Lower leg skin (tissue), 3 donors: ENCODE results near the gene RFC2.

ENCODE experiments used
- POLR2A ChIP-seq, 2 donors: fragments of 450-650 bp; IDR thresholded peaks; one replicate each; pipeline ENCODE4 v1.6.1; 2016 to 2017; ENCODE audit warnings: antibody characterized with exemption in 2 of 2, mild to moderate bottlenecking in 1 of 2, moderate library complexity in 1 of 2
- TF ChIP-seq, protein P1 (sequence below), 3 donors: fragments of 450-650 bp; IDR thresholded peaks; one replicate each; pipeline ENCODE4 v1.5.1; 2016; ENCODE audit warnings: antibody characterized with exemption in 3 of 3, mild to moderate bottlenecking in 3 of 3, moderate library complexity in 2 of 3

GRCh38 chr7:74240482-74240881 lies 13.7 kb downstream of the RFC2 start:
- TF ChIP-seq, protein P1, sequence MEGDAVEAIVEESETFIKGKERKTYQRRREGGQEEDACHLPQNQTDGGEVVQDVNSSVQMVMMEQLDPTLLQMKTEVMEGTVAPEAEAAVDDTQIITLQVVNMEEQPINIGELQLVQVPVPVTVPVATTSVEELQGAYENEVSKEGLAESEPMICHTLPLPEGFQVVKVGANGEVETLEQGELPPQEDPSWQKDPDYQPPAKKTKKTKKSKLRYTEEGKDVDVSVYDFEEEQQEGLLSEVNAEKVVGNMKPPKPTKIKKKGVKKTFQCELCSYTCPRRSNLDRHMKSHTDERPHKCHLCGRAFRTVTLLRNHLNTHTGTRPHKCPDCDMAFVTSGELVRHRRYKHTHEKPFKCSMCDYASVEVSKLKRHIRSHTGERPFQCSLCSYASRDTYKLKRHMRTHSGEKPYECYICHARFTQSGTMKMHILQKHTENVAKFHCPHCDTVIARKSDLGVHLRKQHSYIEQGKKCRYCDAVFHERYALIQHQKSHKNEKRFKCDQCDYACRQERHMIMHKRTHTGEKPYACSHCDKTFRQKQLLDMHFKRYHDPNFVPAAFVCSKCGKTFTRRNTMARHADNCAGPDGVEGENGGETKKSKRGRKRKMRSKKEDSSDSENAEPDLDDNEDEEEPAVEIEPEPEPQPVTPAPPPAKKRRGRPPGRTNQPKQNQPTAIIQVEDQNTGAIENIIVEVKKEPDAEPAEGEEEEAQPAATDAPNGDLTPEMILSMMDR (IDR thresholded peaks at IDR 0.05), result no peak
- TF ChIP-seq POLR2A (IDR thresholded peaks at IDR 0.05), result no peak
